Vagina (tissue), 2 donors: Measurements from ENCODE around the gene PIK3R1. TPM values are rescaled to one million over a fixed set of nuclear protein-coding genes. Genes with fewer than 3 reads are reported as not detected.
"Not testable (repeated sequence)": the region's sequence is repeated elsewhere in the genome, so short reads cannot be mapped to it uniquely, and the experiment has no call there.

Experiments used
- DNase-seq, 2 donors: peaks; one replicate each; pipeline ENCODE4 v3.0.0-alpha.2; 2017; ENCODE audit errors: extremely low spot score in 2 of 2
- H3K27ac ChIP-seq: fragments of 200-600 bp; sonication (generic); one replicate; pipeline ENCODE4 v1.5.1; 2019
- H3K27me3 ChIP-seq: fragments of 200-600 bp; sonication (generic); one replicate; pipeline ENCODE4 v1.5.1; 2019
- H3K36me3 ChIP-seq, 2 donors: fragments of 200-600 bp; sonication (generic); one replicate each; pipeline ENCODE4 v1.5.1; 2017 to 2019
- H3K4me1 ChIP-seq: fragments of 200-600 bp; sonication (generic); one replicate; pipeline ENCODE4 v1.5.1; 2019
- H3K4me3 ChIP-seq, 2 donors: fragments of 200-600 bp; sonication (generic); 1 replicate in 1 of 2; 2 replicates in 1 of 2; pipeline ENCODE4 v1.5.1; 2016 to 2019
- H3K9me3 ChIP-seq: fragments of 200-600 bp; sonication (generic); one replicate; pipeline ENCODE4 v1.5.1; 2019
- POLR2A ChIP-seq, 2 donors: fragments of 450-650 bp; IDR thresholded peaks; one replicate each; pipeline ENCODE4 v1.6.1; 2017; ENCODE audit warnings: antibody characterized with exemption in 2 of 2, mild to moderate bottlenecking in 2 of 2, moderate library complexity in 2 of 2
- POLR2AphosphoS5 ChIP-seq, 2 donors: sonication (generic); formaldehyde crosslinking; IDR thresholded peaks; one replicate each; pipeline ENCODE4 v1.9.0; 2017; ENCODE audit warnings: antibody characterized with exemption in 2 of 2, mild to moderate bottlenecking in 2 of 2, low read depth in 1 of 2; ENCODE audit not compliant: insufficient read depth in 1 of 2
- intact Hi-C: fragments of 100-400 bp; cut with DNase I; formaldehyde crosslinking; loops from one replicate; pipeline ENCODE4 v1.15.1; 2023
- total RNA-seq: library from RNA; depleted of rRNA; stranded (reverse); fragments of >200 nt; gene quantifications from one replicate; pipeline ENCODE4 v1.2.3, GENCODE V29; 2016
- TF ChIP-seq, protein P1 (sequence below), 3 experiments: fragments of 450-650 bp in 2 of 3; fragments of 200-600 bp in 1 of 3; sonication (generic) in 1 of 3; IDR thresholded peaks; one replicate each; pipeline ENCODE4 v1.5.1; 2017 to 2019; ENCODE audit warnings: antibody characterized with exemption in 3 of 3, mild to moderate bottlenecking in 2 of 3, moderate library complexity in 2 of 3

Gene PIK3R1
- total RNA-seq, 1 donor from 2014 or later, result 134 TPM

DNA sequence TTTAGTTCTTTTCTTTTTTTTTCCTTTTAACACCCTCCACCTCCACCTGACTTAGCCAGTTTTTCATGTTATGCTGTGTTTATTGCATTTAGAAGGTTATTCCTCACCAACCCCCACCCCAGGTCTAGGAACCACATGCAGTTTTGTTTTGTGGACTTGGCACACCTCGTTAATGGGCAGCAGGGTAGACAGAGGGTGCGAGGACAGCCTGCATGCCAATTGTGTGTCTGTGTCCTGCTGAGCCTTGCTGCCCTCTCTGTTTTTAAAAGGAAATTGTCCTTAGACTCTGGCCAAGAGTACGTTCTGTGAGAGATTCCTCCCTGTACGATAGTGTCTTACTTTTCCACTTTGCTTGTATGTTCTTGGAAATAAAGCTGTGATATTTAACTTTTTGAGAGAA, 13.9 kb downstream of the PIK3R1 start:
- DNase-seq, result no peak
- Histone ChIP-seq H3K4me1 (peaks cover 96% of the 10 kb centered on the region), H3K27ac (no peak overlapping the region), H3K9me3 (no peaks in the 10 kb centered on the region), H3K27me3 (no peaks in the 10 kb centered on the region), H3K4me3 (no peak overlapping the region), H3K36me3 (peaks cover 0 to 29% of the 10 kb centered on the region in 2 donors)
- intact Hi-C loops, result no loop called here
- TF ChIP-seq, protein P1, sequence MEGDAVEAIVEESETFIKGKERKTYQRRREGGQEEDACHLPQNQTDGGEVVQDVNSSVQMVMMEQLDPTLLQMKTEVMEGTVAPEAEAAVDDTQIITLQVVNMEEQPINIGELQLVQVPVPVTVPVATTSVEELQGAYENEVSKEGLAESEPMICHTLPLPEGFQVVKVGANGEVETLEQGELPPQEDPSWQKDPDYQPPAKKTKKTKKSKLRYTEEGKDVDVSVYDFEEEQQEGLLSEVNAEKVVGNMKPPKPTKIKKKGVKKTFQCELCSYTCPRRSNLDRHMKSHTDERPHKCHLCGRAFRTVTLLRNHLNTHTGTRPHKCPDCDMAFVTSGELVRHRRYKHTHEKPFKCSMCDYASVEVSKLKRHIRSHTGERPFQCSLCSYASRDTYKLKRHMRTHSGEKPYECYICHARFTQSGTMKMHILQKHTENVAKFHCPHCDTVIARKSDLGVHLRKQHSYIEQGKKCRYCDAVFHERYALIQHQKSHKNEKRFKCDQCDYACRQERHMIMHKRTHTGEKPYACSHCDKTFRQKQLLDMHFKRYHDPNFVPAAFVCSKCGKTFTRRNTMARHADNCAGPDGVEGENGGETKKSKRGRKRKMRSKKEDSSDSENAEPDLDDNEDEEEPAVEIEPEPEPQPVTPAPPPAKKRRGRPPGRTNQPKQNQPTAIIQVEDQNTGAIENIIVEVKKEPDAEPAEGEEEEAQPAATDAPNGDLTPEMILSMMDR (IDR thresholded peaks at IDR 0.05), result no peak

DNA sequence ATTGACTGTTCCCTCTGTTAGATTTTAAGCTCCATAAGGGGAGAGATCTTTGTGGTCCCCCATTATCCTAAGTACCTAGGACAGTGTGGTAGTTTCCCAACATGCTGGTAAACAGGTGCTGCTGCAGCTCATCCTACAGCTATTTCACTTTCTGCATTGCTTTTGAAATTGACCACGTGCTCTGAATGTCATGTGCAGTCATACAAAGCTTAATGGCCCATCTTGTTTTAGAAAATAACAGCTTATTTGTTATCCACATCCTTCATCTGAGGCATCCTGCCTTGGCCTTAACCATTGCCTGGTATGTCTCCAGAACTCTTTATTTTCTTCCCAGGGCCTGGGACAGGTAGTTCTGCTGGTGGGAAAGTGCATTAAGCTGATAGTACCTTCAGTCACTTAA, 14.7 kb downstream of the PIK3R1 start:
- H3K36me3 ChIP-seq, result peaks cover 0 to 35% of the 10 kb centered on the region in 2 donors
- TF ChIP-seq POLR2AphosphoS5 (IDR thresholded peaks at IDR 0.05; ENCODE audit: insufficient read depth in 1 of 2, low read depth in 1 of 2), result no peak
- TF ChIP-seq POLR2A (IDR thresholded peaks at IDR 0.05), result no peak
- TF ChIP-seq, protein P1 (IDR thresholded peaks at IDR 0.05), result no peak

DNA sequence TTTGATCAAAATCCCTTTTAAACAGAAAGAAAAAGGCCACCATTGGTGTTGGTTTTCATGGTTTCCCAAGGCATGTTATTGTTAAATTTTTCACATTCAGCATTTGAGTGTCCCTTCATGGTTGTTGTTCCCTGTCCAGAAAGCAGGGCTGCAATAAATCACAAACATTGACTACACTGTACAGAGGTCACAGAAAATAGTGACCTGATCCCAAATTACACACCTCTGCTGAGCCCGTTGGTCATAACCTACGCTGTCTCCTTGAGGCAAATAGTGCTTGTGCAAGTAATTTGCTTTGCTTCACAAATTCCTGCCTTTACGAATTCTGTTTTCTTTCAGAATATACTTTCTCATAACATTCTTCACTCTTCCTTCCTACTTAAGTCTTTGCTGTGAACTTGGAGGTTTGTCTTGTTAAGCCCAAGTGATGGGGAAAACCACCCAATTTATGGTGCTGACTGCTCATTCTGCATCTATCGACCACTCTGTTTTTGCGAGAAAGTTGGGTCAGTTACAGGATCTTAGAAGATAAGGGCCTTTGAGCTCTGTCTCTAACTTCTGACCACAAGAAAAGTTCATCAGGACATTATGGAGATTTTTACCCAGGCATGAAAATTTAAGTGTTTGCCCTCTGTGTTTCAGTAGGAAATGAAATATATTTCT, 16.0 kb downstream of the PIK3R1 start:
- Histone ChIP-seq H3K4me3 (peak overlapping the region in 1 of 2 donors; percentile 1), H3K27me3 (no peaks in the 10 kb centered on the region), H3K9me3 (no peaks in the 10 kb centered on the region), H3K27ac (no peak overlapping the region), H3K4me1 (peaks cover 95% of the 10 kb centered on the region), H3K36me3 (peaks cover 0 to 37% of the 10 kb centered on the region in 2 donors)
- intact Hi-C loops, result no loop called here
- no peak for DNase-seq
- TF ChIP-seq POLR2A (IDR thresholded peaks at IDR 0.05), result no peak
- TF ChIP-seq, protein P1 (IDR thresholded peaks at IDR 0.05), result no peak
- no peak for TF ChIP-seq POLR2AphosphoS5 (IDR thresholded peaks at IDR 0.05; ENCODE audit: insufficient read depth in 1 of 2, low read depth in 1 of 2)

More for the DNA sequence above, 14.7 kb downstream of the PIK3R1 start:
- no peak overlapping the region for H3K4me3 ChIP-seq
- H3K4me1 ChIP-seq, result peaks cover 96% of the 10 kb centered on the region
- intact Hi-C loops, result no loop called here
- no peak overlapping the region for H3K27ac ChIP-seq
- H3K27me3 ChIP-seq, result no peaks in the 10 kb centered on the region
- DNase-seq, result no peak
- no peaks in the 10 kb centered on the region for H3K9me3 ChIP-seq

DNA sequence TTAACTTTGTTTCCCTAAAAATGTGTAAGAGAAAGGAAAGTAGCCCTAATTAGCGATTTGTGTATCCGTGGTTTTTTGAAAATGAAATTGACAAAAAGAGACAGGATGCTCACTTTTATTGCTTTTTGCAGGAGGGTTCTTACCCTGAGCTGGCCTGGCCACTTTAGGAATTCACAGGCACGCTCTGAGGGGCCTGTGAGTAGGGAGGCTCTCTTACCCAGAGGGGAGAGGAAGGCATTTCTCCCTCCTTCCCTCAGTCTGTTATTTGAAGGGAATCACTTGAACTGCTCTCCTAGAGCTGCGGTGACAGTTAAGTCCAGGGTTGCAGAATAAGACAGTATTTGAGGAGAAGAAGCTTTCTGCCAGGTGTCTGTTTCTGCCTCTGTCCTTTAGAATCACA, 16.7 kb downstream of the PIK3R1 start:
- intact Hi-C loops, result no loop called here
- no peak overlapping the region for H3K27ac ChIP-seq
- H3K4me3 ChIP-seq, result no peak overlapping the region
- H3K9me3 ChIP-seq, result no peaks in the 10 kb centered on the region
- DNase-seq, result no peak
- no peaks in the 10 kb centered on the region for H3K27me3 ChIP-seq
- TF ChIP-seq POLR2AphosphoS5 (IDR thresholded peaks at IDR 0.05; ENCODE audit: insufficient read depth in 1 of 2, low read depth in 1 of 2) (no peak), POLR2A (IDR thresholded peaks at IDR 0.05) (no peak)
- TF ChIP-seq, protein P1 (IDR thresholded peaks at IDR 0.05), result no peak
- H3K36me3 ChIP-seq, result peaks cover 0 to 31% of the 10 kb centered on the region in 2 donors
- H3K4me1 ChIP-seq, result peaks cover 96% of the 10 kb centered on the region

GRCh38 chr5:68233075-68233474, 17.5 kb downstream of the PIK3R1 start:
- intact Hi-C loops, result no loop called here
- no peak overlapping the region for H3K27ac ChIP-seq
- H3K9me3 ChIP-seq, result no peaks in the 10 kb centered on the region
- no peak for DNase-seq
- H3K27me3 ChIP-seq, result no peaks in the 10 kb centered on the region
- H3K36me3 ChIP-seq, result peaks cover 0 to 23% of the 10 kb centered on the region in 2 donors
- H3K4me1 ChIP-seq, result peaks cover 98% of the 10 kb centered on the region
- no peak overlapping the region for H3K4me3 ChIP-seq
- TF ChIP-seq, protein P1 (IDR thresholded peaks at IDR 0.05), result no peak
- TF ChIP-seq POLR2AphosphoS5 (IDR thresholded peaks at IDR 0.05; ENCODE audit: insufficient read depth in 1 of 2, low read depth in 1 of 2) (no peak), POLR2A (IDR thresholded peaks at IDR 0.05) (no peak)

GRCh38 chr5:68235229-68235628, 19.7 kb downstream of the PIK3R1 start:
- H3K27me3 ChIP-seq, H3K27ac ChIP-seq, H3K4me3 ChIP-seq, intact Hi-C loops, DNase-seq, H3K9me3 ChIP-seq: not testable (repeated sequence)
- Histone ChIP-seq H3K36me3 (peaks cover 0 to 22% of the 10 kb centered on the region in 2 donors), H3K4me1 (peaks cover 95% of the 10 kb centered on the region)
